Measurements from ENCODE around the gene MAN1C1.

- TF ChIP-seq CTCF (IDR thresholded peaks at IDR 0.05; ENCODE audit: low read depth, low read length) (no peak), EZH2phosphoT487 (IDR thresholded peaks at IDR 0.05; ENCODE audit: low read depth) (no peak)
These were observed 67.1 kb downstream of the MAN1C1 start for GRCh38 chr1:25683731-25684130.

Data from OCI-LY3 (cell line).